Measurements from ENCODE around the gene GBF1. TPM values are rescaled to one million over a fixed set of nuclear protein-coding genes. Genes with fewer than 3 reads are reported as not detected.

GBF1 gene
- total RNA-seq, 1 donor: 52.1 TPM

DNA sequence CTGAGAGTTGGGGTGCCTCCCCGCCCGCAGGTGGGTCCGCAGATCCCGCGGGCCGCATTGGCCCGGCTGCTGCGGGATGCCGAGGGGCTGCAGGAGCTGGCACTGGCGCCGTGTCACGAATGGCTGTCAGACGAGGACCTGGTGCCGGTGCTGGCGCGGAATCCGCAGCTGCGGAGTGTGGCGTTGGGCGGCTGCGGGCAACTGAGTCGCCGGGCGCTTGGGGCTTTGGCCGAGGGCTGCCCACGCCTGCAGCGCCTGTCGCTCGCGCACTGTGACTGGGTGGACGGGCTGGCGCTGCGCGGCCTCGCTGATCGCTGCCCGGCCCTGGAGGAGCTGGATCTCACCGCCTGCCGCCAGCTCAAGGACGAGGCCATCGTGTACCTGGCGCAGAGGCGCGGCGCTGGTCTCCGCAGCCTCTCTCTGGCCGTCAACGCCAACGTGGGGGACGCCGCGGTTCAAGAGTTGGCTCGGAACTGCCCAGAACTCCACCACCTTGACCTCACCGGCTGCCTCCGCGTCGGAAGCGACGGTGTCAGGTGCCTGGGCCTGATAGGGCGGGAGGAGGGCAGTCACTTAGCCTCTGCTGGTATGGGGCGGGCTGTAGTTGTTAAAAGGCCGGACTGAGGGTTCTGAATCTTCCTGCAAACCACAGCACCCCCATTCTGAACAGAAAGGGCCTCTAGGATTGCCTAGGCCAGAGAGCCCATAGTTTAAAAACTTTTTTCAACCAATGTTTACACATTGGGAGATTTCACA, 176.6 kb downstream of the GBF1 start:
- peak overlapping the region; percentile 94 for H3K4me3 ChIP-seq (ENCODE audit: low read depth, low read length)
- DNase-seq (ENCODE audit: low read depth): no peak
- TF ChIP-seq, protein P1, sequence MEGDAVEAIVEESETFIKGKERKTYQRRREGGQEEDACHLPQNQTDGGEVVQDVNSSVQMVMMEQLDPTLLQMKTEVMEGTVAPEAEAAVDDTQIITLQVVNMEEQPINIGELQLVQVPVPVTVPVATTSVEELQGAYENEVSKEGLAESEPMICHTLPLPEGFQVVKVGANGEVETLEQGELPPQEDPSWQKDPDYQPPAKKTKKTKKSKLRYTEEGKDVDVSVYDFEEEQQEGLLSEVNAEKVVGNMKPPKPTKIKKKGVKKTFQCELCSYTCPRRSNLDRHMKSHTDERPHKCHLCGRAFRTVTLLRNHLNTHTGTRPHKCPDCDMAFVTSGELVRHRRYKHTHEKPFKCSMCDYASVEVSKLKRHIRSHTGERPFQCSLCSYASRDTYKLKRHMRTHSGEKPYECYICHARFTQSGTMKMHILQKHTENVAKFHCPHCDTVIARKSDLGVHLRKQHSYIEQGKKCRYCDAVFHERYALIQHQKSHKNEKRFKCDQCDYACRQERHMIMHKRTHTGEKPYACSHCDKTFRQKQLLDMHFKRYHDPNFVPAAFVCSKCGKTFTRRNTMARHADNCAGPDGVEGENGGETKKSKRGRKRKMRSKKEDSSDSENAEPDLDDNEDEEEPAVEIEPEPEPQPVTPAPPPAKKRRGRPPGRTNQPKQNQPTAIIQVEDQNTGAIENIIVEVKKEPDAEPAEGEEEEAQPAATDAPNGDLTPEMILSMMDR (IDR thresholded peaks at IDR 0.05; ENCODE audit: insufficient read depth, low read length): no peak

DNA sequence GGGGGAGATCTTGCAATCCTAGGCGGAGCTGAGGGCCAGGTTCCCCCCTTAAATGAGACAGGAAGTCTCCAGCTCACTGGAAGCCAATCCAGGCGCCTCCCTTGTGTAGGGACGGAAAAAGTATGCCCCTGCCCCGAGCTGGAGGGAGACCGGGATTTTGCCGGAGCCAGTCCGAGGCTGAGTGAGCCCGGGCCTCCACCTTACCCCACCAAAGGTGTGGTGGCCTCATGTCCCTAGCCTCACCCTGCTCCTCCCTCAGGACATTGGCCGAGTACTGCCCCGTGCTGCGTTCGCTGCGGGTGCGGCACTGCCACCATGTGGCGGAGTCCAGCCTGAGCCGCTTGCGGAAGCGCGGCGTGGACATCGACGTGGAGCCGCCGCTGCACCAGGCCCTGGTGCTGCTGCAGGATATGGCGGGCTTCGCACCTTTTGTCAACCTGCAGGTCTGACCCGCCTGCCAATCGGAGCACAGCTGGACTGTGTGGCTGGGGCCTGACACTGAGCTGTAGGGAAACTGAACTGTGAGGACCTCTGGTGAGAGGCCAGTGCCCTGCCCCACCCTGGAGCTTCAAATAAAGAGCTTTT, 177.3 kb downstream of the GBF1 start:
- DNase-seq (ENCODE audit: low read depth): peak; percentile 67
- TF ChIP-seq, protein P1 (IDR thresholded peaks at IDR 0.05; ENCODE audit: insufficient read depth, low read length): peak; percentile 83
- H3K4me3 ChIP-seq (ENCODE audit: low read depth, low read length): peak overlapping the region; percentile 94

DNA sequence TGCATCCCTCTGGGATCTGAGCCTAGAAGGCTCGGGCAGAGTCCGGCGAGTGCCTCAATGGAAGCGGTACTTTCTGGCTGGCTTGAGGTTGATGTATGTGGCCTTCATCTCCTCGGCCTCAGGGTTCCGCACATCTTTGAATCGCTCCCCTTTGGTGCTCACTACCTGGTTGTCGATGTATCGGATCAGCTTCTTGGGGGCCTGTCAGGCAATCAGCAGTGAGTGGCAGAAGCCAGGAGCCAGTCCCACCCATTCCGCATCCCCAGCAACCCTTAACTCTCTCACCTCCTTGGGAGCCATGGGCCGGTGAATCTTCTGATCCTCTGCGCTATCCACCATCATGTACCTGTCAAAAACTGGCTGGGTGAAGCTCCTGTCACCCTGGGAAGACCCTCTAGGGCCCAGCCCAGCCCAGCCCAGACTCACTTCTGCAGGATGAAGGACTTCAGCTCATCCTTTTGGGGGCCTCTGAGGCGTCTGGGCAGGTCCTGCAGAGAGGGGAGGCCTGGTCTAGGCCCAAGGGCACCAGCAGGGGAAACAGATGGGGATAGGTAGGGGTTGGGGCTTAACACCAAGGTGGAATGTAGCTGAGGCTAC, 178.1 kb downstream of the GBF1 start:
- DNase-seq (ENCODE audit: low read depth): no peak
- H3K4me3 ChIP-seq (ENCODE audit: low read depth, low read length): no peak overlapping the region
- TF ChIP-seq, protein P1 (IDR thresholded peaks at IDR 0.05; ENCODE audit: insufficient read depth, low read length): no peak

DNA sequence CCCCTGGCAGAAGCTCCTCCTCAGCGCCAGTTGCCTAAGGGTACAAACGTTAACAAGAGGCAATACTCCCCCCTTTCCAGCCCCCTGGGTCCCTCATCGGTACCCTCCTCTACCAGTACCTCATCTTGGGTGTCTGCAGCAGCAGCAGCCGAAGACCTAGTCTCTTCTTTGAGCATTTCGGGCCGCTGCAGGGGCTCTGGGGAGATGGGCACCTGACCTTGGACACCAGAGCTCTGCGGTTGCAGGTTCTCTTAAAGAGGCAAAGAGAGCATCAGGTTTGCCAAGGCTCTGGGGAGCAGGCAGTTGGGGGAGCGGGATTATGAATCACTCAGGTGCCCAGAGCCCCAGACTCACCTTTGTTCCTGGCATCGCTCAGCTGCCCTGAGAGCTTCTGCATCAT, 178.8 kb downstream of the GBF1 start:
- TF ChIP-seq, protein P1 (IDR thresholded peaks at IDR 0.05; ENCODE audit: insufficient read depth, low read length): no peak
- no peak for DNase-seq (ENCODE audit: low read depth)
- no peak overlapping the region for H3K4me3 ChIP-seq (ENCODE audit: low read depth, low read length)

DNA sequence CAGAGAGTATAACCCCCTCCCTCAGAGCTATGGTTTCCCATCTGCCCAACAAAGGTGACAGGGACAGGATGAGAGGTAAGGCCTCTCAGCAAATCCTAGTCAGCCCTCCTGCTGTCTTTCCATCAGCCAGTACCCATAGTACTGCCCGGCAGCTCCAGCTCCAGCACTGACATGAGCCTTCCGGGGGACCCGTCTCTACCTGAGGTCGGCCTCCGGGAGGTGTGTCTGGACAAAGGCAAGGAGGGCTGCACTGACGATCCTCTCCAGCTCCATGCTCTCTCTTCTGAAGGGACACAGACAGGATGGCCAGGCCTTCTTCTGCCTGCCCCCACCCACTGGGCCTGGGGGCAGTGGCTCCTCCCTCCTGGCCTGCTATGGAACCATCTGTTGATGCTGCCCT, 179.6 kb downstream of the GBF1 start:
- no peak overlapping the region for H3K4me3 ChIP-seq (ENCODE audit: low read depth, low read length)
- DNase-seq (ENCODE audit: low read depth): no peak
- TF ChIP-seq, protein P1 (IDR thresholded peaks at IDR 0.05; ENCODE audit: insufficient read depth, low read length): no peak

DNA sequence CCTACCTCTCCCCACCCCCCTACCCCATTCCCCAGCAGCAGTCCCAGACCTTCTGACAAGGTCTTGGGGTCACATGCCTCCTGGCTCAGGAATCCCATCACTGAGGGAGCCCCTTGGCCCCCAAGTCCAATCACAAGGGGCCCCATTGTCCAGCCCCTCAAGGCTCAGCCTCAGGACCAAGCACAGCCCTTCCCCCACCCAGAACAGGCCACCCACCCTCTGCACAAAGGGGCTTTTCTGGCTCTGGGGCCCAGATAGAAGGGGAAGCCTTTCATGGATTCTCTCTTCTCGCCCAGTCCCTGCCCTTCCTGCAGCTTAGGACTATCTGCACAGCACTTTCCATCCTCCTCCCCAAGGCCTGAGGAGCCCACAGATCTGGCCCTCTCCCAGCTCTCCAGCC, 180.1 kb downstream of the GBF1 start:
- DNase-seq (ENCODE audit: low read depth): no peak
- H3K4me3 ChIP-seq (ENCODE audit: low read depth, low read length): no peak overlapping the region
- TF ChIP-seq, protein P1 (IDR thresholded peaks at IDR 0.05; ENCODE audit: insufficient read depth, low read length): no peak
